GM19193 (cell line): ENCODE data around the gene ABHD4.

Experiments used
- POLR2A ChIP-seq: IDR thresholded peaks from 4 replicates; pipeline ENCODE4 v1.6.1; 2011; ENCODE audit not compliant: insufficient read depth, insufficient read length; ENCODE audit errors: extremely low read depth

The ABHD4 gene

GRCh38 chr14:22630066-22630465 is 32.0 kb downstream of the ABHD4 start:
- no peak for TF ChIP-seq POLR2A

GRCh38 chr14:22630486-22630885 is 32.4 kb downstream of the ABHD4 start:
- TF ChIP-seq POLR2A = no peak

GRCh38 chr14:22634233-22634900 is 36.3 kb downstream of the ABHD4 start:
- no peak for TF ChIP-seq POLR2A

GRCh38 chr14:22640192-22640591 is 42.1 kb downstream of the ABHD4 start:
- TF ChIP-seq POLR2A = no peak

- TF ChIP-seq POLR2A = no peak
Measured at GRCh38 chr14:22641846-22642245, 43.7 kb downstream of the ABHD4 start.

- no peak for TF ChIP-seq POLR2A
Measured at GRCh38 chr14:22644305-22644635, 46.2 kb downstream of the ABHD4 start, which contains the start of gene OR6J1. TSS of gene OR6J1 (minus strand) at chr14:22644352. CDS start at chr14:22634811, 9,541 bp downstream.

- no peak for TF ChIP-seq POLR2A
Measured at GRCh38 chr14:22646570-22647254, 48.6 kb downstream of the ABHD4 start.

- no peak for TF ChIP-seq POLR2A
Measured at GRCh38 chr14:22648506-22648905, 50.4 kb downstream of the ABHD4 start.

- TF ChIP-seq POLR2A = no peak
Measured at GRCh38 chr14:22650046-22650739, 52.1 kb downstream of the ABHD4 start.

- TF ChIP-seq POLR2A = peak; percentile 76
Measured at GRCh38 chr14:22650960-22651521, 52.9 kb downstream of the ABHD4 start.

- TF ChIP-seq POLR2A = no peak
Measured at GRCh38 chr14:22651586-22651985, 53.5 kb downstream of the ABHD4 start.

- TF ChIP-seq POLR2A = no peak
Measured at GRCh38 chr14:22653012-22653621, 55.0 kb downstream of the ABHD4 start.

- TF ChIP-seq POLR2A = no peak
Measured at GRCh38 chr14:22656226-22656625, 58.1 kb downstream of the ABHD4 start.

GRCh38 chr14:22656945-22657731 is 59.0 kb downstream of the ABHD4 start:
- TF ChIP-seq POLR2A = no peak
